Measurements from ENCODE around the gene MLLT10. TPM values are rescaled to one million over a fixed set of nuclear protein-coding genes. Genes with fewer than 3 reads are reported as not detected.

The MLLT10 gene
- total and polyA plus RNA-seq, 4 donors = 20.6 to 97.8 (median 35.7) TPM

DNA sequence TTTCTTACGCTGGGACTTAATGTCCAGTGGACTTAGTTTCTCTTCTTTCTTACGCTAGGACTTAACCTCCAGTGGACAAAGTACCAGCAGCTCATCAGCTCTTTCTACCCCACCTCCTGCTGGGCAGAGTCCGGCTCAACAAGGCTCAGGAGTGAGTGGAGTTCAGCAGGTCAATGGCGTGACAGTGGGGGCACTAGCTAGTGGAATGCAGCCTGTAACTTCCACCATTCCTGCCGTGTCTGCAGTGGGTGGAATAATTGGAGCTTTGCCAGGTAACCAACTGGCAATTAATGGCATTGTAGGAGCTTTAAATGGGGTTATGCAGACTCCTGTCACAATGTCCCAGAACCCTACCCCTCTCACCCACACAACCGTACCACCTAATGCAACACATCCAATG lies 199.7 kb downstream of the MLLT10 start:
- Histone ChIP-seq H3K9me3 (ENCODE audit: control insufficient read depth in 4 of 4, insufficient read depth in 3 of 4, low read length in 3 of 4) (no peaks in the 10 kb centered on the region), H3K9ac (ENCODE audit: insufficient read depth in 1 of 2, low read length in 2 of 2) (no peak overlapping the region), H3K27ac (ENCODE audit: low read depth in 1 of 2, low read length in 1 of 2) (no peak overlapping the region), H3K4me1 (ENCODE audit: control insufficient read depth in 5 of 5, insufficient read depth in 5 of 5, low read length in 5 of 5) (peaks cover 0 to 12% (median 2%) of the 10 kb centered on the region in 5 donors), H3K4me3 (no peak overlapping the region), H3K27me3 (ENCODE audit: control insufficient read depth in 3 of 3, insufficient read depth in 3 of 3, low read length in 2 of 3) (no peaks in the 10 kb centered on the region), H3K36me3 (ENCODE audit: control insufficient read depth in 4 of 4, insufficient read depth in 4 of 4, low read length in 4 of 4) (peaks cover 9 to 41% (median 19%) of the 10 kb centered on the region in 4 donors)
- TF ChIP-seq, protein P1, sequence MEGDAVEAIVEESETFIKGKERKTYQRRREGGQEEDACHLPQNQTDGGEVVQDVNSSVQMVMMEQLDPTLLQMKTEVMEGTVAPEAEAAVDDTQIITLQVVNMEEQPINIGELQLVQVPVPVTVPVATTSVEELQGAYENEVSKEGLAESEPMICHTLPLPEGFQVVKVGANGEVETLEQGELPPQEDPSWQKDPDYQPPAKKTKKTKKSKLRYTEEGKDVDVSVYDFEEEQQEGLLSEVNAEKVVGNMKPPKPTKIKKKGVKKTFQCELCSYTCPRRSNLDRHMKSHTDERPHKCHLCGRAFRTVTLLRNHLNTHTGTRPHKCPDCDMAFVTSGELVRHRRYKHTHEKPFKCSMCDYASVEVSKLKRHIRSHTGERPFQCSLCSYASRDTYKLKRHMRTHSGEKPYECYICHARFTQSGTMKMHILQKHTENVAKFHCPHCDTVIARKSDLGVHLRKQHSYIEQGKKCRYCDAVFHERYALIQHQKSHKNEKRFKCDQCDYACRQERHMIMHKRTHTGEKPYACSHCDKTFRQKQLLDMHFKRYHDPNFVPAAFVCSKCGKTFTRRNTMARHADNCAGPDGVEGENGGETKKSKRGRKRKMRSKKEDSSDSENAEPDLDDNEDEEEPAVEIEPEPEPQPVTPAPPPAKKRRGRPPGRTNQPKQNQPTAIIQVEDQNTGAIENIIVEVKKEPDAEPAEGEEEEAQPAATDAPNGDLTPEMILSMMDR (IDR thresholded peaks at IDR 0.05; ENCODE audit: control extremely low read depth, extremely low read depth) = no peak
- DNase-seq = no peak
- 82 to 85% methylated on average over 6 of the region's 6 CpGs for WGBS, 2 donors
- ATAC-seq (ENCODE audit: insufficient read depth, low FRiP score) = no peak

DNA sequence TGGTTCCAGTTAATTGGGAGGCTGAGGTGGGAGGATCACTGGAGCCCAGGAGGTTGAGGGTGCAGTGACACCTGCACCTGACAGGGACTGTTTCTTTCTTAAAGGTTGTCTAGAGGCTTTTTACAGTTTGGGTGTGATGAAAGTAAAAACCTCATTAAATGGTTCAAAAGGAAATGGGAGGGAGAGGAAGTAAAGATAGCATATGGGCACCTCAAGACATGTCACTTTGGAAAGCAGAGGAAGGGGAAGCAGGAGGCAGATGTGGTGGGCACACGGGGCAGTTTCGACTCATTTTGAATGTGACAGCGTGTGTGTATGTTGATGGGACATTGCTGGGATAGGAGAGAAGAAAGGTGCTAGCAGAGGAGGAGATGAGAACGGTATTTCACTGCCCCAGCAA lies 203.1 kb downstream of the MLLT10 start:
- Histone ChIP-seq H3K36me3 (ENCODE audit: control insufficient read depth in 4 of 4, insufficient read depth in 4 of 4, low read length in 4 of 4) (peaks cover 12 to 57% (median 26%) of the 10 kb centered on the region in 4 donors), H3K4me1 (ENCODE audit: control insufficient read depth in 5 of 5, insufficient read depth in 5 of 5, low read length in 5 of 5) (peaks cover 0 to 6% (median 4%) of the 10 kb centered on the region in 5 donors), H3K27ac (ENCODE audit: low read depth in 1 of 2, low read length in 1 of 2) (no peak overlapping the region), H3K9me3 (ENCODE audit: control insufficient read depth in 4 of 4, insufficient read depth in 3 of 4, low read length in 3 of 4) (no peaks in the 10 kb centered on the region), H3K27me3 (ENCODE audit: control insufficient read depth in 3 of 3, insufficient read depth in 3 of 3, low read length in 2 of 3) (no peaks in the 10 kb centered on the region), H3K4me3 (no peak overlapping the region), H3K9ac (ENCODE audit: insufficient read depth in 1 of 2, low read length in 2 of 2) (no peak overlapping the region)
- DNase-seq = no peak
- no peak for ATAC-seq (ENCODE audit: insufficient read depth, low FRiP score)
- 29 to 68% methylated on average over 4 of the region's 4 CpGs for WGBS, 2 donors
- TF ChIP-seq, protein P1 (IDR thresholded peaks at IDR 0.05; ENCODE audit: control extremely low read depth, extremely low read depth) = no peak

DNA sequence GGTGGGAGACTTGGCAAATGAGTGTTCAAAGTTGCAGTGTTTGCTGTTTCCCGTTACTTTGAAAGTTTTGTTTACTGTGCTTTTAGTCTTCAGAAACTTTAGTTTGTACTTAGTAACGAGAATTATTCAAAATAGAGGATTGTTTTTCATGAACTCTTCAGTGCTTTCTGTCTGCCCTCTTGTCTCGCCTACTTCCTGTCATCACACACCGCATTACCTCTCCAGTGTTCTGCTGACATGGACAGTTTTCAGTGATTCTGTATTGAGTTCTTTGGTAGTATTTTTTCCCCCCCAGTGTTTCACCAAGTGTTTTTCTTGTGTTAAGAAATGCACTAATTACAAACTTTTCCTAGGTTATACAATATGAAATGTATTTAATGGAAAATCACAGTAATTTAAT lies 207.0 kb downstream of the MLLT10 start:
- H3K4me3 ChIP-seq = no peak overlapping the region
- peaks cover 0 to 4% (median 0%) of the 10 kb centered on the region in 4 donors for H3K9me3 ChIP-seq (ENCODE audit: control insufficient read depth in 4 of 4, insufficient read depth in 3 of 4, low read length in 3 of 4)
- 79 to 82% methylated on average over 4 of the region's 4 CpGs for WGBS, 2 donors
- no peak for DNase-seq
- ATAC-seq (ENCODE audit: insufficient read depth, low FRiP score) = no peak
- no peak overlapping the region for H3K27ac ChIP-seq (ENCODE audit: low read depth in 1 of 2, low read length in 1 of 2)
- TF ChIP-seq, protein P1 (IDR thresholded peaks at IDR 0.05; ENCODE audit: control extremely low read depth, extremely low read depth) = no peak
- peaks cover 16 to 57% (median 30%) of the 10 kb centered on the region in 4 donors for H3K36me3 ChIP-seq (ENCODE audit: control insufficient read depth in 4 of 4, insufficient read depth in 4 of 4, low read length in 4 of 4)
- H3K27me3 ChIP-seq (ENCODE audit: control insufficient read depth in 3 of 3, insufficient read depth in 3 of 3, low read length in 2 of 3) = no peaks in the 10 kb centered on the region
- H3K9ac ChIP-seq (ENCODE audit: insufficient read depth in 1 of 2, low read length in 2 of 2) = no peak overlapping the region
- peaks cover 0 to 2% (median 0%) of the 10 kb centered on the region in 5 donors for H3K4me1 ChIP-seq (ENCODE audit: control insufficient read depth in 5 of 5, insufficient read depth in 5 of 5, low read length in 5 of 5)

Measured in lung (tissue), 12 donors.